ENCODE results near the gene MS4A7. TPM values are rescaled to one million over a fixed set of nuclear protein-coding genes. Genes with fewer than 3 reads are reported as not detected.

Gene MS4A7
- total RNA-seq, 1 donor from 2014 or later: 184 TPM

DNA sequence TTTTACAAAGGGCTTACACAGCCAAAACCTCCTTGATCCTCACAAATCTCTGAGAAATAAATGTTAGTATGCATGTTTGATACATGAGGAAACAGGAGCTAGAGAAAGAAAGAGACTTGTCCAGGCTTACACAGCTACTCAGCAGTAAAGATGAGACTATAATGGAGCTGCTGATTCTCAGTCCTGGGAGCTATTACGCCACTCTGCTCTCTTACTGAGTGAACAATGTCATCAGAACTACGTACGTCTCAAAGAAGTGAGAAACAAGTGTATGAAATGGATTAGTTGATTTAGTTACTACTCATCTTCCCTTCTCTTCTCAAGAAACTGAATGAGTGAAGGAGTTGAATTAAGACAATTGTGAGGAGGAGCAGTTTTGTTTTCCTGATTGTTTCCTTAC, 39.0 kb upstream of the MS4A7 start:
- DNase-seq (no peak), ATAC-seq (peak; percentile 23)
- intact Hi-C loops (cut with DNase I): no loop called here
- Histone ChIP-seq H3K27ac (no peak overlapping the region), H3K27me3 (no peaks in the 10 kb centered on the region), H3K4me3 (no peak overlapping the region), H3K9me3 (no peaks in the 10 kb centered on the region), H3K36me3 (no peaks in the 10 kb centered on the region), H3K4me1 (no peaks in the 10 kb centered on the region)
- TF ChIP-seq, protein P1, sequence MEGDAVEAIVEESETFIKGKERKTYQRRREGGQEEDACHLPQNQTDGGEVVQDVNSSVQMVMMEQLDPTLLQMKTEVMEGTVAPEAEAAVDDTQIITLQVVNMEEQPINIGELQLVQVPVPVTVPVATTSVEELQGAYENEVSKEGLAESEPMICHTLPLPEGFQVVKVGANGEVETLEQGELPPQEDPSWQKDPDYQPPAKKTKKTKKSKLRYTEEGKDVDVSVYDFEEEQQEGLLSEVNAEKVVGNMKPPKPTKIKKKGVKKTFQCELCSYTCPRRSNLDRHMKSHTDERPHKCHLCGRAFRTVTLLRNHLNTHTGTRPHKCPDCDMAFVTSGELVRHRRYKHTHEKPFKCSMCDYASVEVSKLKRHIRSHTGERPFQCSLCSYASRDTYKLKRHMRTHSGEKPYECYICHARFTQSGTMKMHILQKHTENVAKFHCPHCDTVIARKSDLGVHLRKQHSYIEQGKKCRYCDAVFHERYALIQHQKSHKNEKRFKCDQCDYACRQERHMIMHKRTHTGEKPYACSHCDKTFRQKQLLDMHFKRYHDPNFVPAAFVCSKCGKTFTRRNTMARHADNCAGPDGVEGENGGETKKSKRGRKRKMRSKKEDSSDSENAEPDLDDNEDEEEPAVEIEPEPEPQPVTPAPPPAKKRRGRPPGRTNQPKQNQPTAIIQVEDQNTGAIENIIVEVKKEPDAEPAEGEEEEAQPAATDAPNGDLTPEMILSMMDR (IDR thresholded peaks at IDR 0.05): no peak

DNA sequence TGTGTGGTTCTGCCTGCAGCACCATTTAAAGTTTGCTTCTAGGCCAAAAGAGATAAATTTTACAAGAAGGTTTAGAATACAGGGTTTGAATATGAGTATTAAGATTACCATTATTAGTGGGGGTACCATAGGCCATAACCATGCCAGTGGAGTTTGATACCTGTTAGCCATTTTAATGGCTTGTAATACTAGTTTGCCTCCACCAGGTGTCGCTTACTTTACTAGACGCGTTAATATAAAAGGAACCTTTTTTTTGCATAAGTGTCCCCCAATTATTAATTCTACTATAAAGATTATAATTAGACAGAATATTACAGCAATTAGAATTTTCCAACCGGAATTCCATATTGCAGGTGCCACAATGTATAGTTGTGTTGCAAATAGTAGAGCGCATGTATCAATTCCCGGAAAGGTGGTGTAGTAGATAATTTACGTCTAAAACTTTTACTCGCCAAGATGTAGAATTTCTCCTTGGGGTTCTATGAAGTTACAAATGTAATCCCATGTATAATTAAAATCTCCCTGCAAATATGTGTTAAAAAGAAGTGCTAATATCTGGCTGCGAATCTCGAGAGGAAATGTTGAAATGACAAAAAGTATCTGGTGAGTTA, 35.1 kb upstream of the MS4A7 start:
- Histone ChIP-seq H3K4me1 (no peaks in the 10 kb centered on the region), H3K4me3 (no peak overlapping the region), H3K36me3 (no peaks in the 10 kb centered on the region), H3K27ac (no peak overlapping the region), H3K27me3 (no peaks in the 10 kb centered on the region), H3K9me3 (no peaks in the 10 kb centered on the region)
- intact Hi-C loops (cut with DNase I): no loop called here
- peak; percentile 39 for ATAC-seq
- DNase-seq: no peak
- TF ChIP-seq, protein P1 (IDR thresholded peaks at IDR 0.05): peak; percentile 65

DNA sequence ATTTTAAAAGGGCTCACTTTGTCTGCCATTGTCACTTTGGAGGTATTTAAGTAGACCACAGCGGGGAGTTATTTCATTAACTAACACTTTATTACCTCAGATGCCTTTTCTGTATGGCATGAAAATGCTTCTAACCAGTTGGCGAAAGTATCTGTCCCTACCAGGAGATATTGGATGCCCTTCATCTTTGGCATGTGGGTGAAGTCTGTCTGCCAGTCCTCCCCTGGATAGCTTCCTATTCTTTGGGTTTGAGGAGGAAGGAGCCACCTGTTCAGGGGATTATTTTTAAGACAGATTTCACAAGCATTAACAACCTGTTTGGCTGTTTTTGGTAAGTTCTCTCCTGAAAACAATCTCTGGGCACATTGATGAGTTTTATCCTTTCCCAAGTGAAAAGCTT, 34.2 kb upstream of the MS4A7 start:
- no peak for DNase-seq
- Histone ChIP-seq H3K27ac (no peak overlapping the region), H3K4me3 (no peak overlapping the region), H3K27me3 (no peaks in the 10 kb centered on the region), H3K9me3 (no peaks in the 10 kb centered on the region), H3K36me3 (no peaks in the 10 kb centered on the region), H3K4me1 (no peaks in the 10 kb centered on the region)
- ATAC-seq: no peak
- TF ChIP-seq, protein P1 (IDR thresholded peaks at IDR 0.05): no peak
- intact Hi-C loops (cut with DNase I): no loop called here

DNA sequence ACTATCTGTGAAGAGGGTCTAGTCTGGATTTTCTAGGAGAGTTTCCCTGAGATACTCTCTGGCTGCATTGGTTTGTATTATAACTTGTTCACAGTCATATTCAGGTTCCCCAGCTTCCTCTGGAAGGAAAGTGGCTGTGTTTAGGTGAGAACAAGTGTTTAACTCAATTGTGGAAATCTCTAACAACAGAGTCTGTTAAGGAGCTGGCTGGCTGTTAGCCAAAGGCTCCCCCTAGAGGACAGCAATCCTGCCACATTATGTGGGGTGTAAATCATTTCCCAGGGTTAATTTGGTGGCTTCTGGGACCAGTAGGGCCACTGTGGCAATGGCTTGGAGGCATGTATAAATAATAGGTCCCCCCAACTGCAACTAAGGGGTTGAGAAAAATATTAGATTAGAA, 32.8 kb upstream of the MS4A7 start:
- H3K4me3 ChIP-seq: no peak overlapping the region
- no peaks in the 10 kb centered on the region for H3K4me1 ChIP-seq
- H3K9me3 ChIP-seq: no peaks in the 10 kb centered on the region
- DNase-seq: no peak
- no peaks in the 10 kb centered on the region for H3K27me3 ChIP-seq
- intact Hi-C loops (cut with DNase I): no loop called here
- no peaks in the 10 kb centered on the region for H3K36me3 ChIP-seq
- peak; percentile 66 for ATAC-seq
- TF ChIP-seq, protein P1 (IDR thresholded peaks at IDR 0.05): peak; percentile 38
- H3K27ac ChIP-seq: no peak overlapping the region

DNA sequence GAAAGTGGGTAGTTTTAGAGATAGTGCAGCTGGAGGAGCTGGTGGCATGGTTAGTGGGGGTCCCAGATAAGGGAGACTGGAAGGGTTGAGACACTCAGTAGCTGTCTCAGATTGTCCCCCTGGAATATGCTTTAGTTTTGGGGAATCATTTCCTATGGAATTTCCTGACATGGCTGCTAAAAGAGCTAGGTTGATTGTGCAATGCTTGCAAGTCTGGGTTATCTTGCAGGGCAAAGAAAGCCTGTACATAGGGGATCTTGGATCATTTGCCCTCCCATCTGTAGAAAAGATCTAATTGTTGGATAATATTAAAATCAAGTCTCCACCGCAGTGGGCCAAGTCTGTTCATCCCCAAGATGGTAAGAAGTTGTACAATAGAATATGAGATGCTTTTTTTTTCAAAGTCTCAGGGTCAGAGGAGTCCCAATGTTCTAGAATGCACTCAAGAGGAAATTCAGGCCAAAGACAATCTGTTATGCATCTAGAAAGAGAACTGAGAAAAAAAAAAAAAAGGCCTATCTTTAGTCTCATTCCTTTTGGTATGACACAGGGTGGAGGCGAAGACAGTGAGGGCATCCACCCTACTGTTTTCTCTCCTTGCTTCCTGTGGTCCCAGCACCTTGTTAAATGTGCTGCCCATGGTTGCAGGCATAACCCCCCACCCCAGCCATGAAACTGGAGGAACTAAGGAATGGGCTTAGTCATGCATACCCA, 31.1 kb upstream of the MS4A7 start:
- TF ChIP-seq, protein P1 (IDR thresholded peaks at IDR 0.05): no peak
- no peaks in the 10 kb centered on the region for H3K9me3 ChIP-seq
- DNase-seq: no peak
- H3K27ac ChIP-seq: no peak overlapping the region
- intact Hi-C loops (cut with DNase I): no loop called here
- H3K36me3 ChIP-seq: no peaks in the 10 kb centered on the region
- H3K4me3 ChIP-seq: no peak overlapping the region
- no peaks in the 10 kb centered on the region for H3K27me3 ChIP-seq
- ATAC-seq: no peak
- H3K4me1 ChIP-seq: no peaks in the 10 kb centered on the region
